LoVo (cell line): Measurements from ENCODE around the gene ARNT2.
A peak's percentile ranks its signal among the peaks of the same experiment; 100 is the strongest.
"Not testable (repeated sequence)": the region's sequence is repeated elsewhere in the genome, so short reads cannot be mapped to it uniquely, and the experiment has no call there.

Source experiments
- DNase-seq: peaks from one replicate; pipeline ENCODE4 v3.0.0-alpha.2; 2016; ENCODE audit warnings: low spot score

The ARNT2 gene

GRCh38 chr15:80492409-80492808, 88.2 kb downstream of the ARNT2 start:
- DNase-seq, result no peak

- DNase-seq, result no peak
Observed at GRCh38 chr15:80492874-80493273, 88.7 kb downstream of the ARNT2 start.

- DNase-seq, result no peak
Observed at GRCh38 chr15:80494351-80494751, 90.2 kb downstream of the ARNT2 start.

GRCh38 chr15:80494756-80495155, 90.6 kb downstream of the ARNT2 start:
- no peak for DNase-seq

GRCh38 chr15:80495401-80495942, 91.3 kb downstream of the ARNT2 start:
- DNase-seq, result no peak

GRCh38 chr15:80496096-80496495, 91.9 kb downstream of the ARNT2 start:
- DNase-seq, result no peak

GRCh38 chr15:80497221-80497620, 93.0 kb downstream of the ARNT2 start:
- DNase-seq, result no peak

GRCh38 chr15:80498652-80499051, 94.5 kb downstream of the ARNT2 start:
- DNase-seq, result no peak

GRCh38 chr15:80500021-80500420, 95.8 kb downstream of the ARNT2 start:
- no peak for DNase-seq

GRCh38 chr15:80501476-80501875, 97.3 kb downstream of the ARNT2 start:
- DNase-seq, result no peak

- DNase-seq, result no peak
Observed at GRCh38 chr15:80502782-80503181, 98.6 kb downstream of the ARNT2 start.

GRCh38 chr15:80503319-80503952, 99.3 kb downstream of the ARNT2 start:
- no peak for DNase-seq

- no peak for DNase-seq
Observed at GRCh38 chr15:80504931-80505330, 100.7 kb downstream of the ARNT2 start.

- no peak for DNase-seq
Observed at GRCh38 chr15:80506286-80506893, 102.2 kb downstream of the ARNT2 start.

GRCh38 chr15:80507131-80507530, 102.9 kb downstream of the ARNT2 start:
- no peak for DNase-seq

- DNase-seq, result no peak
Observed at GRCh38 chr15:80507638-80508316, 103.6 kb downstream of the ARNT2 start.

- no peak for DNase-seq
Observed at GRCh38 chr15:80508783-80509182, 104.6 kb downstream of the ARNT2 start.

- no peak for DNase-seq
Observed at GRCh38 chr15:80509800-80510199, 105.6 kb downstream of the ARNT2 start.

GRCh38 chr15:80510985-80511384, 106.8 kb downstream of the ARNT2 start:
- DNase-seq, result not testable (repeated sequence)

- DNase-seq, result peak; percentile 9
Observed at GRCh38 chr15:80512726-80513660, 108.8 kb downstream of the ARNT2 start.

GRCh38 chr15:80514071-80514780, 110.0 kb downstream of the ARNT2 start:
- DNase-seq, result no peak
